HEK293 (cell line): ENCODE data around the gene CYP2C18.
"Not testable (repeated sequence)": the region's sequence is repeated elsewhere in the genome, so short reads cannot be mapped to it uniquely, and the experiment has no call there.

Experiments used
- MYNN ChIP-seq: fragments of 450-650 bp; formaldehyde crosslinking; IDR thresholded peaks from 2 replicates; pipeline ENCODE4 v1.5.1; 2016; ENCODE audit warnings: missing biosample characterization, missing genetic modification characterization, borderline replicate concordance
- ZBTB48 ChIP-seq: fragments of 450-650 bp; formaldehyde crosslinking; IDR thresholded peaks from 2 replicates; pipeline ENCODE4 v1.5.1; 2016; ENCODE audit warnings: missing biosample characterization, missing genetic modification characterization
- ZFP3 ChIP-seq: fragments of 450-650 bp; formaldehyde crosslinking; IDR thresholded peaks from 2 replicates; pipeline ENCODE4 v1.5.1; 2016; ENCODE audit warnings: low read depth, missing biosample characterization, missing genetic modification characterization
- ZNF121 ChIP-seq: fragments of 450-650 bp; formaldehyde crosslinking; IDR thresholded peaks from 2 replicates; pipeline ENCODE4 v1.5.1; 2016; ENCODE audit warnings: missing biosample characterization, missing genetic modification characterization
- ZNF133 ChIP-seq: fragments of 450-650 bp; formaldehyde crosslinking; IDR thresholded peaks from 2 replicates; pipeline ENCODE4 v1.5.1; 2016; ENCODE audit warnings: missing biosample characterization, missing genetic modification characterization
- ZNF23 ChIP-seq: fragments of 450-650 bp; formaldehyde crosslinking; IDR thresholded peaks from 2 replicates; pipeline ENCODE4 v1.5.1; 2016; ENCODE audit warnings: missing biosample characterization, missing genetic modification characterization, borderline replicate concordance
- ZNF660 ChIP-seq: fragments of 450-650 bp; IDR thresholded peaks from 2 replicates; pipeline ENCODE4 v1.5.1; 2018; ENCODE audit warnings: missing biosample characterization, mild to moderate bottlenecking, missing genetic modification characterization
- ZNF777 ChIP-seq: fragments of 450-650 bp; formaldehyde crosslinking; IDR thresholded peaks from 2 replicates; pipeline ENCODE4 v1.5.1; 2017; ENCODE audit warnings: missing biosample characterization, missing genetic modification characterization, borderline replicate concordance
- TF ChIP-seq, protein P1 (sequence below): fragments of 450-650 bp; formaldehyde crosslinking; IDR thresholded peaks from 2 replicates; pipeline ENCODE4 v1.5.1; 2016; ENCODE audit warnings: missing biosample characterization, missing genetic modification characterization
- TF ChIP-seq, protein P2 (sequence below): fragments of 450-650 bp; formaldehyde crosslinking; IDR thresholded peaks from 2 replicates; pipeline ENCODE4 v1.5.1; 2016; ENCODE audit warnings: missing biosample characterization, missing genetic modification characterization
- TF ChIP-seq, protein P3 (sequence below): fragments of 450-650 bp; formaldehyde crosslinking; IDR thresholded peaks from 2 replicates; pipeline ENCODE4 v1.5.1; 2016; ENCODE audit warnings: missing biosample characterization, missing genetic modification characterization
- TF ChIP-seq, protein P4 (sequence below): fragments of 450-650 bp; formaldehyde crosslinking; IDR thresholded peaks from 2 replicates; pipeline ENCODE4 v1.5.0; 2017; ENCODE audit warnings: missing biosample characterization, missing genetic modification characterization, borderline replicate concordance
- TF ChIP-seq, protein P5 (sequence below): fragments of 450-650 bp; formaldehyde crosslinking; IDR thresholded peaks from 2 replicates; pipeline ENCODE4 v1.5.1; 2016; ENCODE audit warnings: missing biosample characterization, missing genetic modification characterization, borderline replicate concordance

DNA sequence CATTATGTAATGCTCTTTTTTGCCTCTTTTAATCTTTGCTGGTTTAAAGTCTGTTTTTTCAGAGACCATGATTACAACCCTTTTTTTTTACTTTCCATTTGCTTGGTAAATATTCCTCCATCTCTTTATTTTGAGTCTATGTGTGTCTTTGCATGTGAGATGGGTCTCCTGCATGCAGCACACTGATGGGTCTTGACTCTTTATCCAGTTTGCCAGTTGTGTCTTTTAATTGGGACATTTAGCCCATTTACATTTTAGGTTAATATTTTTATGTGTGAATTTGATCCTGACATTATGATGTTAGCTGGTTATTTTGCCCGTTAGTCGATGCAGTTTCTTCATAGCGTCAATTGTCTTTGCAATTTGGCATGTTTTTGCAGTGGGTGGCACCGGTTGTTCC, 45.4 kb upstream of the CYP2C18 start:
- TF ChIP-seq, protein P1, sequence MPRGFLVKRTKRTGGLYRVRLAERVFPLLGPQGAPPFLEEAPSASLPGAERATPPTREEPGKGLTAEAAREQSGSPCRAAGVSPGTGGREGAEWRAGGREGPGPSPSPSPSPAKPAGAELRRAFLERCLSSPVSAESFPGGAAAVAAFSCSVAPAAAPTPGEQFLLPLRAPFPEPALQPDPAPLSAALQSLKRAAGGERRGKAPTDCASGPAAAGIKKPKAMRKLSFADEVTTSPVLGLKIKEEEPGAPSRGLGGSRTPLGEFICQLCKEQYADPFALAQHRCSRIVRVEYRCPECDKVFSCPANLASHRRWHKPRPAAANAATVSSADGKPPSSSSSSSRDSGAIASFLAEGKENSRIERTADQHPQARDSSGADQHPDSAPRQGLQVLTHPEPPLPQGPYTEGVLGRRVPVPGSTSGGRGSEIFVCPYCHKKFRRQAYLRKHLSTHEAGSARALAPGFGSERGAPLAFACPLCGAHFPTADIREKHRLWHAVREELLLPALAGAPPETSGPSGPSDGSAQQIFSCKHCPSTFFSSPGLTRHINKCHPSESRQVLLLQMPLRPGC (tag by site-specific recombination): not testable (repeated sequence)
- not testable (repeated sequence) for TF ChIP-seq MYNN (tag by site-specific recombination); ZNF121; ZFP3 (tag by site-specific recombination); ZNF23 (tag by site-specific recombination); ZNF660 (tag by site-specific recombination); ZNF777 (tag by site-specific recombination); ZBTB48 (tag by site-specific recombination); ZNF133 (tag by site-specific recombination)
- TF ChIP-seq, protein P2, sequence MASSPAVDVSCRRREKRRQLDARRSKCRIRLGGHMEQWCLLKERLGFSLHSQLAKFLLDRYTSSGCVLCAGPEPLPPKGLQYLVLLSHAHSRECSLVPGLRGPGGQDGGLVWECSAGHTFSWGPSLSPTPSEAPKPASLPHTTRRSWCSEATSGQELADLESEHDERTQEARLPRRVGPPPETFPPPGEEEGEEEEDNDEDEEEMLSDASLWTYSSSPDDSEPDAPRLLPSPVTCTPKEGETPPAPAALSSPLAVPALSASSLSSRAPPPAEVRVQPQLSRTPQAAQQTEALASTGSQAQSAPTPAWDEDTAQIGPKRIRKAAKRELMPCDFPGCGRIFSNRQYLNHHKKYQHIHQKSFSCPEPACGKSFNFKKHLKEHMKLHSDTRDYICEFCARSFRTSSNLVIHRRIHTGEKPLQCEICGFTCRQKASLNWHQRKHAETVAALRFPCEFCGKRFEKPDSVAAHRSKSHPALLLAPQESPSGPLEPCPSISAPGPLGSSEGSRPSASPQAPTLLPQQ (tag by site-specific recombination): not testable (repeated sequence)
- TF ChIP-seq, protein P3, sequence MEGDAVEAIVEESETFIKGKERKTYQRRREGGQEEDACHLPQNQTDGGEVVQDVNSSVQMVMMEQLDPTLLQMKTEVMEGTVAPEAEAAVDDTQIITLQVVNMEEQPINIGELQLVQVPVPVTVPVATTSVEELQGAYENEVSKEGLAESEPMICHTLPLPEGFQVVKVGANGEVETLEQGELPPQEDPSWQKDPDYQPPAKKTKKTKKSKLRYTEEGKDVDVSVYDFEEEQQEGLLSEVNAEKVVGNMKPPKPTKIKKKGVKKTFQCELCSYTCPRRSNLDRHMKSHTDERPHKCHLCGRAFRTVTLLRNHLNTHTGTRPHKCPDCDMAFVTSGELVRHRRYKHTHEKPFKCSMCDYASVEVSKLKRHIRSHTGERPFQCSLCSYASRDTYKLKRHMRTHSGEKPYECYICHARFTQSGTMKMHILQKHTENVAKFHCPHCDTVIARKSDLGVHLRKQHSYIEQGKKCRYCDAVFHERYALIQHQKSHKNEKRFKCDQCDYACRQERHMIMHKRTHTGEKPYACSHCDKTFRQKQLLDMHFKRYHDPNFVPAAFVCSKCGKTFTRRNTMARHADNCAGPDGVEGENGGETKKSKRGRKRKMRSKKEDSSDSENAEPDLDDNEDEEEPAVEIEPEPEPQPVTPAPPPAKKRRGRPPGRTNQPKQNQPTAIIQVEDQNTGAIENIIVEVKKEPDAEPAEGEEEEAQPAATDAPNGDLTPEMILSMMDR (tag by site-specific recombination): not testable (repeated sequence)
- TF ChIP-seq, protein P4, sequence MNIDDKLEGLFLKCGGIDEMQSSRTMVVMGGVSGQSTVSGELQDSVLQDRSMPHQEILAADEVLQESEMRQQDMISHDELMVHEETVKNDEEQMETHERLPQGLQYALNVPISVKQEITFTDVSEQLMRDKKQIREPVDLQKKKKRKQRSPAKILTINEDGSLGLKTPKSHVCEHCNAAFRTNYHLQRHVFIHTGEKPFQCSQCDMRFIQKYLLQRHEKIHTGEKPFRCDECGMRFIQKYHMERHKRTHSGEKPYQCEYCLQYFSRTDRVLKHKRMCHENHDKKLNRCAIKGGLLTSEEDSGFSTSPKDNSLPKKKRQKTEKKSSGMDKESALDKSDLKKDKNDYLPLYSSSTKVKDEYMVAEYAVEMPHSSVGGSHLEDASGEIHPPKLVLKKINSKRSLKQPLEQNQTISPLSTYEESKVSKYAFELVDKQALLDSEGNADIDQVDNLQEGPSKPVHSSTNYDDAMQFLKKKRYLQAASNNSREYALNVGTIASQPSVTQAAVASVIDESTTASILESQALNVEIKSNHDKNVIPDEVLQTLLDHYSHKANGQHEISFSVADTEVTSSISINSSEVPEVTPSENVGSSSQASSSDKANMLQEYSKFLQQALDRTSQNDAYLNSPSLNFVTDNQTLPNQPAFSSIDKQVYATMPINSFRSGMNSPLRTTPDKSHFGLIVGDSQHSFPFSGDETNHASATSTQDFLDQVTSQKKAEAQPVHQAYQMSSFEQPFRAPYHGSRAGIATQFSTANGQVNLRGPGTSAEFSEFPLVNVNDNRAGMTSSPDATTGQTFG: not testable (repeated sequence)
- TF ChIP-seq, protein P5, sequence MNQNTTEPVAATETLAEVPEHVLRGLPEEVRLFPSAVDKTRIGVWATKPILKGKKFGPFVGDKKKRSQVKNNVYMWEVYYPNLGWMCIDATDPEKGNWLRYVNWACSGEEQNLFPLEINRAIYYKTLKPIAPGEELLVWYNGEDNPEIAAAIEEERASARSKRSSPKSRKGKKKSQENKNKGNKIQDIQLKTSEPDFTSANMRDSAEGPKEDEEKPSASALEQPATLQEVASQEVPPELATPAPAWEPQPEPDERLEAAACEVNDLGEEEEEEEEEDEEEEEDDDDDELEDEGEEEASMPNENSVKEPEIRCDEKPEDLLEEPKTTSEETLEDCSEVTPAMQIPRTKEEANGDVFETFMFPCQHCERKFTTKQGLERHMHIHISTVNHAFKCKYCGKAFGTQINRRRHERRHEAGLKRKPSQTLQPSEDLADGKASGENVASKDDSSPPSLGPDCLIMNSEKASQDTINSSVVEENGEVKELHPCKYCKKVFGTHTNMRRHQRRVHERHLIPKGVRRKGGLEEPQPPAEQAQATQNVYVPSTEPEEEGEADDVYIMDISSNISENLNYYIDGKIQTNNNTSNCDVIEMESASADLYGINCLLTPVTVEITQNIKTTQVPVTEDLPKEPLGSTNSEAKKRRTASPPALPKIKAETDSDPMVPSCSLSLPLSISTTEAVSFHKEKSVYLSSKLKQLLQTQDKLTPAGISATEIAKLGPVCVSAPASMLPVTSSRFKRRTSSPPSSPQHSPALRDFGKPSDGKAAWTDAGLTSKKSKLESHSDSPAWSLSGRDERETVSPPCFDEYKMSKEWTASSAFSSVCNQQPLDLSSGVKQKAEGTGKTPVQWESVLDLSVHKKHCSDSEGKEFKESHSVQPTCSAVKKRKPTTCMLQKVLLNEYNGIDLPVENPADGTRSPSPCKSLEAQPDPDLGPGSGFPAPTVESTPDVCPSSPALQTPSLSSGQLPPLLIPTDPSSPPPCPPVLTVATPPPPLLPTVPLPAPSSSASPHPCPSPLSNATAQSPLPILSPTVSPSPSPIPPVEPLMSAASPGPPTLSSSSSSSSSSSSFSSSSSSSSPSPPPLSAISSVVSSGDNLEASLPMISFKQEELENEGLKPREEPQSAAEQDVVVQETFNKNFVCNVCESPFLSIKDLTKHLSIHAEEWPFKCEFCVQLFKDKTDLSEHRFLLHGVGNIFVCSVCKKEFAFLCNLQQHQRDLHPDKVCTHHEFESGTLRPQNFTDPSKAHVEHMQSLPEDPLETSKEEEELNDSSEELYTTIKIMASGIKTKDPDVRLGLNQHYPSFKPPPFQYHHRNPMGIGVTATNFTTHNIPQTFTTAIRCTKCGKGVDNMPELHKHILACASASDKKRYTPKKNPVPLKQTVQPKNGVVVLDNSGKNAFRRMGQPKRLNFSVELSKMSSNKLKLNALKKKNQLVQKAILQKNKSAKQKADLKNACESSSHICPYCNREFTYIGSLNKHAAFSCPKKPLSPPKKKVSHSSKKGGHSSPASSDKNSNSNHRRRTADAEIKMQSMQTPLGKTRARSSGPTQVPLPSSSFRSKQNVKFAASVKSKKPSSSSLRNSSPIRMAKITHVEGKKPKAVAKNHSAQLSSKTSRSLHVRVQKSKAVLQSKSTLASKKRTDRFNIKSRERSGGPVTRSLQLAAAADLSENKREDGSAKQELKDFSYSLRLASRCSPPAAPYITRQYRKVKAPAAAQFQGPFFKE (tag by site-specific recombination): not testable (repeated sequence)
